Measurements from ENCODE around the gene PSMB8.

PSMB8 gene

DNA sequence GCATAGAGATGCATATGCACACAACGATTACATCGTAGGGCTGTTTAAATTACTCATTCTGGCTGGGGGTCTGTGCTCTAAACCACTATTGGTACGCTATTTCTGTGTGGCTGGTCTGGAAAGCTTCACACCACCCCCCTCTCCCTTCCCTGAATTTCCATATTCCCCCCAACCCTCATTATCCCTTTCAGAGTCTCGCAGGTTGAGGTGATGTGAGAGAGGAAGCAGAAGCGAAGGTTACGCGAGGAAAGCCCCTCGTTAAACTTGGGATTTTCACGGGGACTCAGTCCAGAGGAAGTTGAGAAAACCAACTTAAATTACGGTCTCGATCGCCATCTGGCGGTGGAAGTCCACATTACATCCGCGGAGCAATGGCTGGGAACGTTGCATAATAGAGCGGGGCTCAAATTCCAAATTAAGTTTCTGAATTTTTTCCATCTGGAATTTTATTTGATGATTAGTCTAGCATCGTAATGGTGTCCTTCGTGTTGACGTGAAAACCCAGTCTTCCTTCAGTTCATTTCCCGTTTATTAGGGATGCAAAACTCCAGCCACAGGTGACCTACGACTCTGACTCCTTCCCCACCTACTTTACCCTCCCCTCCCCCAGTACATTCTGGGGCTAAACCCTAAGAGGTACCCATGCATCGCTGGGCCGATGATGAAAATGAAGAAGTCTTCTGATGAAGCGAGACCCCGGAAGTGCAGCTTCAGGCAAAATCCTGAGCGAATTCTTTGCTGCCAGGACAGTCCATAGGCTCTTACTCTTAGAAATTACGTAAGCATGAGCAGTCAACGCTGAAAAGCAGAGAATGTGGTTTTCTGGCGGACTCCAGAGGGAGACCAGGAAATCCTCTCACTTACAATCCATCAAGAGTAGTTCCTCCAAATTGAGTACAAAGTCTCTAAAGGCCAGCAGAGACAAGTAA lies 46.7 kb downstream of the PSMB8 start:
- peak; percentile 63 to 80 (median 69) for DNase-seq (ENCODE audit: low read depth in 3 of 3)

DNA sequence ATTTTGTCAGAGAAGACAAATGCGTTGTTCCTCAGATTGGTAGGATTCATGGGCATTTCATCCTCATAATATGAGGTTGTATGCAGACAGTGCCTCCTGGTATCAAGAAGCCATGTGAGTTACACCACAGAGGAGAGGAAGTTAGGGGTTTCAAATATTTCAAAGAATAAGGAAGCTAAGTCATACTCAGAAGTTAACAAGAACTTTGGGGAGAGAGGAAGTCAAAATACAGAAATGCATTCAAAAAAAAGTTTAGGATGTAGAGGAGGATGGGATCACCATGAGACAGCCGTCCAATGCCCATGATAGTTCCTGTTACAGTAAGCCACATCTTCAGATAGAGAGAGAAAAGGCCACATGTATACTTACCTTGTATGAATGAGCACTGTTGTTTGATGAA lies 49.3 kb downstream of the PSMB8 start:
- DNase-seq (ENCODE audit: low read depth in 3 of 3): no peak

DNA sequence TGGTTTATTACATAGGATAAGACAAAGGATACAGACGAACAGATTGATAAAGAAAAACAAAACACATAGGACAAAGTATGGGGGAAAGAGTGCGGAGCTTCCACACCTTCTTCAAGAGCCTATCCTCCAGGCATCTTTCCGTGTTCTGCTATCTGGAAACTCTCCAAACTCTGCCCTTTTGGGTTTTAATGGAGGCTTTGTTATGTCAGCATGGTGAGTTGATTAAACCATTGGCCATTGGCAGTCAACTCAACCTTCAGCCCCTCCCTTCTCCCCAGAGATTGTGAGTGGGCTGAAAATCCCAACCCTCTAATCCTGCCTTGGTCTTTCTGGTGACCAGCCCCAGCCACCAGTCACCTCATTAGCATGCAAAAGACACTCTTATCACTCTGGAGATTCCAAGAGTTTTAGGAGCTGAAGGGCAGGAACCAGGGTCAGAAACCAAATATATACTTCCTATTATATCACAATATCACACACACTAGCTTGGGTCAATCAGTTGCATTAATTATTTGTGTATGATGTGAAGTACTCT lies 50.9 kb downstream of the PSMB8 start:
- DNase-seq (ENCODE audit: low read depth in 3 of 3): no peak
